Activated naive CD8-positive, alpha-beta T cell treated with anti-CD3 and anti-CD28 coated beads, Interleukin-2, amount 50 U/mL, for 24 hours (primary cell): ENCODE results near the gene IGF1R.

ENCODE experiments used
- ATAC-seq: fragments of 150-1000 bp; cut with Tn5 transposase; one replicate; pipeline ENCODE4 v1.10.0; 2021
- DNase-seq: peaks from one replicate; pipeline ENCODE4 v3.0.0; 2021
- H3K27ac Mint-ChIP-seq: one replicate; pipeline ENCODE4 v1.8.0; 2021; ENCODE audit warnings: mild to moderate bottlenecking, mixed read lengths
- H3K27me3 Mint-ChIP-seq: one replicate; pipeline ENCODE4 v1.8.0; 2021; ENCODE audit warnings: mixed read lengths
- H3K36me3 Mint-ChIP-seq: one replicate; pipeline ENCODE4 v1.8.0; 2021; ENCODE audit warnings: low read depth, mixed read lengths
- H3K4me1 Mint-ChIP-seq: one replicate; pipeline ENCODE4 v1.8.0; 2021; ENCODE audit warnings: mixed read lengths
- H3K4me3 Mint-ChIP-seq: one replicate; pipeline ENCODE4 v1.8.0; 2021; ENCODE audit warnings: mild to moderate bottlenecking, moderate library complexity, mixed read lengths
- H3K9me3 Mint-ChIP-seq: one replicate; pipeline ENCODE4 v1.8.0; 2021; ENCODE audit warnings: mixed read lengths

The IGF1R gene

GRCh38 chr15:98876451-98877369 is 228.4 kb downstream of the IGF1R start:
- no peak for DNase-seq
- no peak overlapping the region for H3K4me3 Mint-ChIP-seq
- H3K27me3 Mint-ChIP-seq: no peaks in the 10 kb centered on the region
- no peak for ATAC-seq
- H3K36me3 Mint-ChIP-seq: no peaks in the 10 kb centered on the region
- no peak overlapping the region for H3K27ac Mint-ChIP-seq
- no peaks in the 10 kb centered on the region for H3K9me3 Mint-ChIP-seq
- peaks cover 24% of the 10 kb centered on the region for H3K4me1 Mint-ChIP-seq

GRCh38 chr15:98878172-98878571 is 229.8 kb downstream of the IGF1R start:
- no peaks in the 10 kb centered on the region for H3K9me3 Mint-ChIP-seq
- DNase-seq (no peak), ATAC-seq (no peak)
- no peak overlapping the region for H3K27ac Mint-ChIP-seq
- no peak overlapping the region for H3K4me3 Mint-ChIP-seq
- H3K27me3 Mint-ChIP-seq: no peaks in the 10 kb centered on the region
- peaks cover 22% of the 10 kb centered on the region for H3K4me1 Mint-ChIP-seq
- no peaks in the 10 kb centered on the region for H3K36me3 Mint-ChIP-seq

GRCh38 chr15:98878862-98879261 is 230.5 kb downstream of the IGF1R start:
- Mint-ChIP-seq H3K9me3 (no peaks in the 10 kb centered on the region), H3K4me3 (no peak overlapping the region), H3K27me3 (no peaks in the 10 kb centered on the region), H3K27ac (no peak overlapping the region), H3K4me1 (peaks cover 15% of the 10 kb centered on the region), H3K36me3 (no peaks in the 10 kb centered on the region)
- ATAC-seq: no peak
- DNase-seq: no peak

- DNase-seq: no peak
- ATAC-seq: peak; percentile 43
- Mint-ChIP-seq H3K9me3 (no peaks in the 10 kb centered on the region), H3K36me3 (no peaks in the 10 kb centered on the region), H3K4me3 (no peak overlapping the region), H3K4me1 (peaks cover 6% of the 10 kb centered on the region), H3K27ac (no peak overlapping the region), H3K27me3 (no peaks in the 10 kb centered on the region)
These were observed 233.5 kb downstream of the IGF1R start for GRCh38 chr15:98881526-98882520.

GRCh38 chr15:98883478-98883877 is 235.1 kb downstream of the IGF1R start:
- H3K4me1 Mint-ChIP-seq: peaks cover 9% of the 10 kb centered on the region
- H3K27ac Mint-ChIP-seq: no peak overlapping the region
- no peaks in the 10 kb centered on the region for H3K36me3 Mint-ChIP-seq
- no peak overlapping the region for H3K4me3 Mint-ChIP-seq
- no peaks in the 10 kb centered on the region for H3K9me3 Mint-ChIP-seq
- no peaks in the 10 kb centered on the region for H3K27me3 Mint-ChIP-seq
- ATAC-seq: no peak
- DNase-seq: no peak

- H3K27me3 Mint-ChIP-seq: no peaks in the 10 kb centered on the region
- no peak overlapping the region for H3K4me3 Mint-ChIP-seq
- ATAC-seq (no peak), DNase-seq (no peak)
- H3K36me3 Mint-ChIP-seq: no peaks in the 10 kb centered on the region
- H3K4me1 Mint-ChIP-seq: peaks cover 10% of the 10 kb centered on the region
- no peaks in the 10 kb centered on the region for H3K9me3 Mint-ChIP-seq
- no peak overlapping the region for H3K27ac Mint-ChIP-seq
These were observed 236.6 kb downstream of the IGF1R start for GRCh38 chr15:98884894-98885293.

- DNase-seq: no peak
- Mint-ChIP-seq H3K36me3 (no peaks in the 10 kb centered on the region), H3K4me1 (peaks cover 9% of the 10 kb centered on the region), H3K9me3 (no peaks in the 10 kb centered on the region), H3K4me3 (no peak overlapping the region), H3K27me3 (no peaks in the 10 kb centered on the region), H3K27ac (no peak overlapping the region)
- ATAC-seq: no peak
These were observed 239.6 kb downstream of the IGF1R start for GRCh38 chr15:98887976-98888375.

GRCh38 chr15:98888820-98889479 is 240.6 kb downstream of the IGF1R start:
- no peaks in the 10 kb centered on the region for H3K9me3 Mint-ChIP-seq
- no peak for DNase-seq
- peaks cover under 1% of the 10 kb centered on the region for H3K36me3 Mint-ChIP-seq
- H3K4me1 Mint-ChIP-seq: peaks cover 9% of the 10 kb centered on the region
- no peak overlapping the region for H3K27ac Mint-ChIP-seq
- no peak for ATAC-seq
- H3K4me3 Mint-ChIP-seq: no peak overlapping the region
- no peaks in the 10 kb centered on the region for H3K27me3 Mint-ChIP-seq

GRCh38 chr15:98889930-98890695 is 241.8 kb downstream of the IGF1R start:
- Mint-ChIP-seq H3K4me1 (peaks cover 9% of the 10 kb centered on the region), H3K27ac (peak overlapping the region; percentile 9), H3K36me3 (peaks cover 2% of the 10 kb centered on the region), H3K27me3 (no peaks in the 10 kb centered on the region), H3K9me3 (no peaks in the 10 kb centered on the region), H3K4me3 (no peak overlapping the region)
- DNase-seq (no peak), ATAC-seq (peak; percentile 28)

- Mint-ChIP-seq H3K27ac (no peak overlapping the region), H3K36me3 (peaks cover 2% of the 10 kb centered on the region), H3K4me1 (peaks cover 9% of the 10 kb centered on the region), H3K27me3 (no peaks in the 10 kb centered on the region), H3K4me3 (no peak overlapping the region), H3K9me3 (no peaks in the 10 kb centered on the region)
- ATAC-seq (no peak), DNase-seq (no peak)
These were observed 243.0 kb downstream of the IGF1R start for GRCh38 chr15:98891301-98891700.

- Mint-ChIP-seq H3K9me3 (no peaks in the 10 kb centered on the region), H3K27me3 (no peaks in the 10 kb centered on the region), H3K36me3 (peaks cover 7% of the 10 kb centered on the region), H3K4me1 (peaks cover 6% of the 10 kb centered on the region), H3K4me3 (no peak overlapping the region), H3K27ac (no peak overlapping the region)
- no peak for ATAC-seq
- DNase-seq: no peak
These were observed 245.1 kb downstream of the IGF1R start for GRCh38 chr15:98893401-98893800.

- no peak overlapping the region for H3K27ac Mint-ChIP-seq
- H3K4me3 Mint-ChIP-seq: no peak overlapping the region
- ATAC-seq (no peak), DNase-seq (no peak)
- peaks cover 7% of the 10 kb centered on the region for H3K36me3 Mint-ChIP-seq
- peaks cover 6% of the 10 kb centered on the region for H3K4me1 Mint-ChIP-seq
- no peaks in the 10 kb centered on the region for H3K9me3 Mint-ChIP-seq
- H3K27me3 Mint-ChIP-seq: no peaks in the 10 kb centered on the region
These were observed 246.0 kb downstream of the IGF1R start for GRCh38 chr15:98894312-98894711.

GRCh38 chr15:98896002-98896721 is 247.8 kb downstream of the IGF1R start:
- H3K27ac Mint-ChIP-seq: no peak overlapping the region
- H3K4me1 Mint-ChIP-seq: no peaks in the 10 kb centered on the region
- DNase-seq (no peak), ATAC-seq (no peak)
- no peaks in the 10 kb centered on the region for H3K9me3 Mint-ChIP-seq
- no peaks in the 10 kb centered on the region for H3K27me3 Mint-ChIP-seq
- no peak overlapping the region for H3K4me3 Mint-ChIP-seq
- peaks cover 7% of the 10 kb centered on the region for H3K36me3 Mint-ChIP-seq
